NCI-H2029 (cell line): ENCODE measurements around the gene SYT13.

Experiments
- DNase-seq: peaks from one replicate; lab custom pipeline; 2025; lab: John Stamatoyannopoulos, UW

The SYT13 gene, protein sequence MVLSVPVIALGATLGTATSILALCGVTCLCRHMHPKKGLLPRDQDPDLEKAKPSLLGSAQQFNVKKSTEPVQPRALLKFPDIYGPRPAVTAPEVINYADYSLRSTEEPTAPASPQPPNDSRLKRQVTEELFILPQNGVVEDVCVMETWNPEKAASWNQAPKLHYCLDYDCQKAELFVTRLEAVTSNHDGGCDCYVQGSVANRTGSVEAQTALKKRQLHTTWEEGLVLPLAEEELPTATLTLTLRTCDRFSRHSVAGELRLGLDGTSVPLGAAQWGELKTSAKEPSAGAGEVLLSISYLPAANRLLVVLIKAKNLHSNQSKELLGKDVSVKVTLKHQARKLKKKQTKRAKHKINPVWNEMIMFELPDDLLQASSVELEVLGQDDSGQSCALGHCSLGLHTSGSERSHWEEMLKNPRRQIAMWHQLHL

GRCh38 chr11:45285930-45286632, at the start of gene SYT13:
Gene SYT13, minus strand, starts transcription at chr11:45286341. Its CDS starts 134 bp downstream, at chr11:45286207.
- peak; percentile 66 for DNase-seq

DNA sequence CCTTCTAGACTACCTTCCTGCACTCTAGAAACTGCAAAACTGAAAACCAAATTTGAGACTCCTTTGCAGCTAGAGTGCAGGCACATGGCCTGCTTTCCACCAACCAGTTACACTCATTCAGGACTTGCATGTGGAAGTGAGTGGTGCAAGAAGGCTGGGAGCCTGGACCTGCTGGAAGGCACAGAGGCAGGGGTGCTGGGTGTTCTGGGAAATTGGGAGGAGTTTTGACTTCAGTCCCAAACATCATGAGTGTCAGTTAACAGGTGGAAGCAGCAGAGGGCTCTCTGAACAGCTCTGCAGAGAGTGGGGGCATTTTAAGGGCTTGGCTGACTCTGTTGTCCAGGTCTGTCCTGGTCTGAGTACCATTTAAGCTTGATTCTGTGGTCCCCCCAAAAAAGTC, 49.3 kb upstream of the SYT13 start:
- DNase-seq: no peak

DNA sequence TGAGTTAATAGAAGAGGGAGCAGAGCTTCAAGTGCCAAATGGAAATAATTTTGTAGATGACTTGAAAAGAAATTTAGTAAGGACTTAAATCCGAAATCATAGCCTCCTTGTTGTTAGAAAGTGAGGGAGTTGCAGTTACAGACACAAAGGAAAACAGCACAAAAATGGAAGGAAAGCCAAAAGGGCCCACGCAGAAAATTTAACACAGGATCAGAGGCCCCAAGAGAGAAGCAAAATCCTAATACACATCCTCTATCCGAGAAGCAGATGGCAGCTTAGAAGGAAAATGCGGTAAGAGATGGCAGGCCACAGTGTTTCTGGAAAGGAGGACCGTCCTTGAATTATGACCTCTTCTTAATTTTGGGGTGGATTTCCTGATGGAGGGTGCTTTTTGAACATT, 48.7 kb upstream of the SYT13 start:
- DNase-seq: no peak

GRCh38 chr11:45334410-45334809, 48.3 kb upstream of the SYT13 start:
- DNase-seq: no peak

GRCh38 chr11:45333001-45333971, 47.1 kb upstream of the SYT13 start:
- DNase-seq: peak; percentile 88

GRCh38 chr11:45332276-45332934, 46.3 kb upstream of the SYT13 start:
- peak; percentile 81 for DNase-seq

DNA sequence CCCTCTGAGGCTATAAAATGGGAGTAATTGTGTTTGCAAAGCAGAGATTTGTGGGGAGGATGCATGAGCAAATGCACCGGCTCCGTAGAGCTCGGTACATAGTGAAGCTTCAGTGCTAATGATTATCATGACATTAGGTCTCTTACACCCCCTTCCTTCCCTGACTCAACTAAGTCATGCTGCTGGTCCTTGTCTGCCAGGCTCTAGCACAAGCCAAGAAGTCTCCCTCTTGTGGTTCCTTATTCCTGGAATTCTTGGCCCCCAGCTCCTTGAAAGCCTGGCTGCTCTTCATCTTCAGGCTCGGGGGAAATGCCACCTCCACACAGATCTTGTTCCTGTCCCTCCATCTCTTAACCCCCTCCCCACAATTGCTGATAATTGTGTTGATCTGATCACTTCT, 45.7 kb upstream of the SYT13 start:
- DNase-seq: no peak

- no peak for DNase-seq
These were observed 42.6 kb upstream of the SYT13 start for GRCh38 chr11:45328726-45329125.

- no peak for DNase-seq
These were observed 38.3 kb upstream of the SYT13 start for GRCh38 chr11:45324459-45324858.

GRCh38 chr11:45323601-45324249, 37.6 kb upstream of the SYT13 start:
- DNase-seq: no peak

GRCh38 chr11:45322891-45323600, 36.9 kb upstream of the SYT13 start:
- DNase-seq: no peak

GRCh38 chr11:45322111-45322705, 36.1 kb upstream of the SYT13 start:
- DNase-seq: no peak

DNA sequence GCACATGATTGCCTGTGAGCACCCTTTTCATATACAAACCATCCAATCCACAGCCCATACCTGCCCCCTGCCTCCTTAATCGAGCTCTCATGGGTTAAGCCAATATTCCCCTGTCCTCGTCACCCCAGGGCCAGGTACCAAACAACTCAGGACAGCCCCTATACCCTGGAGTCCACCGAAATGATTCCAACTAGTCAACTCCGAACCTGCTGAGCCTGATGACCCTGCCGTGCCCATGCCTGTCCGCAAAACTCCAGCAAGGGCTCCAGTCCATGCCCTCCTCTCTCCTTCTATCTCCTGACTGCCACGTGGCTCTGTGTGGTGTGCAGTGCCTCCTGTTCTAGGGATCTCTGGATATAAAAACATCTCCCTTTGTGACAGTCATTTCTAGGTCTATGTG, 35.5 kb upstream of the SYT13 start:
- DNase-seq: no peak

GRCh38 chr11:45321031-45321595, 35.0 kb upstream of the SYT13 start:
- no peak for DNase-seq

GRCh38 chr11:45320371-45320770, 34.2 kb upstream of the SYT13 start:
- DNase-seq: no peak

DNA sequence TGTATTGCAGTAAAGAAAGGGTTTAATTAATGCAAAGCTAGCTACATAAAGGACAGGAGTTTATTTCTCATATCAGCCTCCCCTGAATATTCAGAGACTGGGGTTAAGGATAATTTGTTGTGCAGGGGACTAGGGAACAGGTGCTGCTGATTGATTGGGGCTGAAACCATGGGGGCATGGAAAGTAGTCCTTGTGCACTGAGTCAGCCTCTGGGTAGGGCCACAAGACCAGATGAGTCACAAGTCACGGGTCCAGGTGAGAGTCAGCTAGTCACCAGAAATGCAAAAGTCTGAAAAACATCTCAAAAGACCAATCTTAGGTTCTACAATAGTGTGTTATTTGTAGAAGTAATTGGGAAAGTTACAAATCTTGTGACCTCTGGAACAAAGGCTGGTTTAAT, 32.9 kb upstream of the SYT13 start:
- no peak for DNase-seq

DNA sequence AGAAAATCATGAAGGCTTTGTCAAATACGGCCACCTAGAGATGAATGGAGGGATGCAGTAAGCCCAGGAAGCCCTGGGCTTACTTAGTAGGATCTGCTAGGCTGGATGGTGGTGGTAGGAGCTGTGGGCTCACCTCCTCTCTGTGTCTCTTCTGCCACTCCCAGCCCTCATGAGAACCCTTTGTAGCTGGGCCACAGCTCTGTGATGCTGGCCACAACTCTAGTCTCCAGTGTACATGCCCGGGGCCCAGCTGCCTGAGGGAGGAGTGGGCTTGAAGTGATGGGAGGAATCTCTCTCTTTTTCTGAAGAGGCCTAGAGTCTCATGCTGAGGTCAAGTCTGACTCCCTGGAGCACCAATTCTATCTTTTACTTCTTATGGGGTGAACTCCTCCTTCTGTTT, 32.4 kb upstream of the SYT13 start:
- no peak for DNase-seq

GRCh38 chr11:45316258-45316657, 30.1 kb upstream of the SYT13 start:
- no peak for DNase-seq

DNA sequence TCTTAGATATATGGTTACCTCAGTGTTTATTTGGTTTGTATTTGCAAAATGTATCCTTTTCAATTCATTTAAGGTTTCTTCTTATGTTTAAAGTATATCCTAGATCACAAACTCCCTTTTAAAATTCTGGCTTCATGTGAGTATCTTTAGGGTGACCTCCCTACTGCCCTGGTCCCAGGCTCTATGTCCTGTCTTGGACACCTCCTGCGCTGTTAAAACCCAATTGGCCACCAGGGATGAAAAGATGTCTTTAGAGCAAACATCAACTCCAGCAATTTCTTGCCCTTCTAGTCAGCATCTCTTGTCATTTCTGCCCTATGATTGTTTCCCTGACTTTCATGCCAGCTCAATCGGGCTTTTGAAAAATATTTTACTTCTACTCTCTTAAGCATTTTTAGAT, 28.8 kb upstream of the SYT13 start:
- DNase-seq: no peak
